Effector memory CD4-positive, alpha-beta T cell (primary cell): ENCODE results near the gene EFS.

Experiments
- DNase-seq, 3 donors: peaks; one replicate each; pipeline ENCODE4 v3.0.0-alpha.2; 2020
- H3K27ac ChIP-seq: 2 replicates; pipeline ENCODE4 v1.7.0; 2013; ENCODE audit warnings: mild to moderate bottlenecking, low read length, moderate library complexity; ENCODE audit not compliant: insufficient read depth, poor library complexity, severe bottlenecking
- H3K27me3 ChIP-seq: replicated peaks from 2 replicates; pipeline ENCODE4 v1.7.0; 2013; ENCODE audit warnings: mild to moderate bottlenecking, low read length; ENCODE audit not compliant: insufficient read depth, control insufficient read depth, poor library complexity, severe bottlenecking
- H3K36me3 ChIP-seq: 2 replicates; pipeline ENCODE4 v1.7.0; 2013; ENCODE audit warnings: mild to moderate bottlenecking, low read length, moderate library complexity; ENCODE audit not compliant: control insufficient read depth, insufficient read depth
- H3K4me1 ChIP-seq: 2 replicates; pipeline ENCODE4 v1.7.0; 2013; ENCODE audit warnings: low read length, mild to moderate bottlenecking; ENCODE audit not compliant: control insufficient read depth, insufficient read depth, poor library complexity, severe bottlenecking
- H3K4me3 ChIP-seq: 2 replicates; pipeline ENCODE4 v1.7.0; 2013; ENCODE audit warnings: low read length, low read depth, mild to moderate bottlenecking; ENCODE audit not compliant: insufficient read depth, poor library complexity, severe bottlenecking
- H3K9me3 ChIP-seq: 2 replicates; pipeline ENCODE4 v1.7.0; 2013; ENCODE audit warnings: mild to moderate bottlenecking, low read length, moderate library complexity; ENCODE audit not compliant: control insufficient read depth
- total RNA-seq, 3 donors: gene quantifications; one replicate each; lab custom pipeline; 2026; lab: John Stamatoyannopoulos, UW

Gene EFS, protein sequence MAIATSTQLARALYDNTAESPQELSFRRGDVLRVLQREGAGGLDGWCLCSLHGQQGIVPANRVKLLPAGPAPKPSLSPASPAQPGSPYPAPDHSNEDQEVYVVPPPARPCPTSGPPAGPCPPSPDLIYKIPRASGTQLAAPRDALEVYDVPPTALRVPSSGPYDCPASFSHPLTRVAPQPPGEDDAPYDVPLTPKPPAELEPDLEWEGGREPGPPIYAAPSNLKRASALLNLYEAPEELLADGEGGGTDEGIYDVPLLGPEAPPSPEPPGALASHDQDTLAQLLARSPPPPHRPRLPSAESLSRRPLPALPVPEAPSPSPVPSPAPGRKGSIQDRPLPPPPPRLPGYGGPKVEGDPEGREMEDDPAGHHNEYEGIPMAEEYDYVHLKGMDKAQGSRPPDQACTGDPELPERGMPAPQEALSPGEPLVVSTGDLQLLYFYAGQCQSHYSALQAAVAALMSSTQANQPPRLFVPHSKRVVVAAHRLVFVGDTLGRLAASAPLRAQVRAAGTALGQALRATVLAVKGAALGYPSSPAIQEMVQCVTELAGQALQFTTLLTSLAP
- total RNA-seq = 0 to 0.17 (median 0) reads per million in 3 donors

DNA sequence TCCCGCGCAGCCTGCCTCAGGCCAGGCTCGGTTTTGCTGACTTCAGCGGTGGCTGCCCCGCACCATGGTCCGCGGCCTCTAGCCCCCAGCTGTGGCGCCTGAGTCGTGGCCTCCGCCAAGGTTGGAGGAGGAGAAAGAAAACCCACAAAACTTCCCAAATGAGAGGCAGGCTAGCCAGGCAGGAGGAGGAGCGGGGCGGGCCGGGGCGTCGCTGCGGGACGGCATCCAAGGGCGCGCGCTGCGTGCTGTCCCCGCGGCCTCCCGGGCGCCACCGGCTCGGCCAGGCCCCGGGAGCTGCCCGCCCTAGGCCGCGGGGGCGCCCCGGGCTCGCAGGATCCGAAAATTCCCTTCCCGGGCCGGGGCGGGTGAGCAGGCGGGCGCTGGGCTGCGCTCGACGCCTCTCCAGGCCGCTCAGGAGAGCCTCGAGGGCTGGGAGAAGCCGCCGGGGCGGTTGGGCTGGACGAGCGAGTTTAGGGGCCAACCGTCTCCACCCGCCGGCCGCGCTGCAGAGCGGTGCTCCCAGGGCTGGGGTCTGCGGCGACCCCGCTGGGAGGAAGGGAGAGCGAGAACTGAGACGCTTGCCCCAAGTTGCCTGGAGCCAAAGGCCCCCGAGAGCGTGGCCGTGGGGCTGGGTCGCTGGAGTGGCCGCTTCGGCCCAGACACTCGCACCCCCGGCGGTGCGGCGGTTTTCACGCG, at the start of gene EFS:
Gene EFS, minus strand, starts transcription at position 137 of the 696 bp plus-strand sequence. CDS start 147 bp downstream, outside the sequence.
- no peak for DNase-seq
- Histone ChIP-seq H3K36me3 (no peaks in the 10 kb centered on the region), H3K4me3 (no peak within 1 kb of the TSS), H3K9me3 (no peaks in the 10 kb centered on the region), H3K27me3 (peaks cover 16% of the 10 kb centered on the region), H3K4me1 (no peaks in the 10 kb centered on the region), H3K27ac (no peak within 1 kb of the TSS)

DNA sequence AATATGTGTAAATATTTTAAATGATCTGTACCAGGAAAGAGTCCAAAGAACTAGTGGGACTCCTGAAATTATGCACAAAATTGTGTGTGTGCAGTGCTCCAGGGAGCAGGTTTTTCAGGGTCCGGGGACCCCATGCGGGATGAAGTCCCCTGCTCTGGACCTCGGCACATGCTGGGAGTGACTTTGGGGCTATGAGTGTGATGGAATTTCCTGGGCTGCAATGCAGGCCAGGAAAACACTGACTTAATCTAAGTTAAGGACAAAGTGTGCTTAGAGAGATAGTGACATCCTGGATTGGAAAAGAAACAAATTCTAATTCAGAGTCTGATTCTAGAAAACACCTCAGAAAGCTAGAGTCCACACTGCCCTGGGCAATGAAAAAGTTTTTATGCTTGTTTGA, 49.3 kb upstream of the EFS start:
- Histone ChIP-seq H3K27ac (no peak overlapping the region), H3K4me1 (no peaks in the 10 kb centered on the region), H3K27me3 (no peaks in the 10 kb centered on the region), H3K4me3 (no peak overlapping the region), H3K9me3 (no peaks in the 10 kb centered on the region), H3K36me3 (no peaks in the 10 kb centered on the region)
- no peak for DNase-seq

DNA sequence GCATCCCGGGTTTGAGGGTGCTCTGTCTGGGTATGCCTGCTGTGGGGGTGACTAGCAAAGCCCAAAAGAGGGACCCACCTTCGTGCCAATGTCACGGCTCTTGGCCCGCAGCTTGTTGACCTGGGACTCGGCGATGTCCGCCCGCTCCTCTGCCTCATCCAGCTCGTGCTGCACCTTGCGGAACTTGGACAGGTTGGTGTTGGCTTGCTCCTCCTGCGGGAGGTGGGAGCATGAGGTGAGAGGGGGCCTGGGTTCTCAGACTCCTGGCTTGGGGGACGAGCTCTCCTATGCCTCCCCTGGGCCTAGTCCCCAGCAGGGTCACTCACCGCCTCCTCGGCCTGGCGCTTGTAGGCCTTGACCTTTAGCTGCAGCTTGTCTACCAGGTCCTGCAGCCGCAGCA, 48.7 kb upstream of the EFS start:
- no peaks in the 10 kb centered on the region for H3K36me3 ChIP-seq
- no peak overlapping the region for H3K4me3 ChIP-seq
- H3K4me1 ChIP-seq = no peaks in the 10 kb centered on the region
- no peak for DNase-seq
- H3K27me3 ChIP-seq = no peaks in the 10 kb centered on the region
- H3K9me3 ChIP-seq = no peaks in the 10 kb centered on the region
- H3K27ac ChIP-seq = no peak overlapping the region

- Histone ChIP-seq H3K27ac (no peak overlapping the region), H3K27me3 (no peaks in the 10 kb centered on the region), H3K9me3 (no peaks in the 10 kb centered on the region)
These were observed 46.9 kb upstream of the EFS start for GRCh38 chr14:23411563-23412525.

GRCh38 chr14:23409966-23410635, 45.1 kb upstream of the EFS start:
- Histone ChIP-seq H3K4me1 (no peaks in the 10 kb centered on the region), H3K27ac (no peak overlapping the region), H3K4me3 (no peak overlapping the region), H3K9me3 (no peaks in the 10 kb centered on the region), H3K27me3 (no peaks in the 10 kb centered on the region), H3K36me3 (no peaks in the 10 kb centered on the region)
- DNase-seq = no peak

More at GRCh38 chr14:23411563-23412525, 46.9 kb upstream of the EFS start:
- Histone ChIP-seq H3K4me3 (no peak overlapping the region), H3K4me1 (no peaks in the 10 kb centered on the region), H3K36me3 (no peaks in the 10 kb centered on the region)
- DNase-seq = no peak

- no peaks in the 10 kb centered on the region for H3K9me3 ChIP-seq
- no peaks in the 10 kb centered on the region for H3K4me1 ChIP-seq
- H3K36me3 ChIP-seq = no peaks in the 10 kb centered on the region
- H3K4me3 ChIP-seq = no peak overlapping the region
- DNase-seq = no peak
- H3K27me3 ChIP-seq = no peaks in the 10 kb centered on the region
- no peak overlapping the region for H3K27ac ChIP-seq
These were observed 44.5 kb upstream of the EFS start for GRCh38 chr14:23409475-23409874.

DNA sequence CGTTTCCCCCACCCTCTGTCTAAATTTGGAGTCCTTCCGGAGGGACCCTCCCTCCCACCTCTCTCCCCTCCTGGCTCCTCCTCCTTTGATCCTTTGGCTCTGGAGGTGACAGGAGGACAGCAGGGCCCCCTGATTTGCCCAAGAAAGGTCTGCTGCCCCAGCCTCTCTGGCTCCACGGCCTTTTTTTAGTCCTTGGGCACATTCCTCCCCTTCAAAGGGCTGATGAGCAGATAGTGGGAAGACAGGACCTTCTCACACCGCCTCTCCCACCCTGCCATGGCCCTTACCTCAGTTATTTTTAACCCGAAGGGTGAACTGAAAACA, 43.3 kb upstream of the EFS start:
- no peak for DNase-seq
- Histone ChIP-seq H3K4me1 (no peaks in the 10 kb centered on the region), H3K36me3 (no peaks in the 10 kb centered on the region), H3K27ac (no peak overlapping the region), H3K4me3 (no peak overlapping the region), H3K9me3 (no peaks in the 10 kb centered on the region), H3K27me3 (no peaks in the 10 kb centered on the region)

GRCh38 chr14:23407516-23408306, 42.7 kb upstream of the EFS start, which contains the start of gene MYH6:
TSS of gene MYH6 (minus strand) at chr14:23408273. CDS start at chr14:23407223, 1,050 bp downstream.
- no peaks in the 10 kb centered on the region for H3K27me3 ChIP-seq

More at GRCh38 chr14:23407516-23408306, 42.7 kb upstream of the EFS start, which contains the start of gene MYH6:
- no peak within 1 kb of the TSS for H3K4me3 ChIP-seq
- no peaks in the 10 kb centered on the region for H3K36me3 ChIP-seq
- DNase-seq = no peak
- H3K27ac ChIP-seq = no peak within 1 kb of the TSS
- H3K9me3 ChIP-seq = no peaks in the 10 kb centered on the region
- H3K4me1 ChIP-seq = no peaks in the 10 kb centered on the region
